H9 (cell line): ENCODE measurements around the gene TAF4. TPM values are rescaled to one million over a fixed set of nuclear protein-coding genes. Genes with fewer than 3 reads are reported as not detected.

Experiments used
- DNase-seq: peaks from one replicate; pipeline ENCODE4 v3.0.0-alpha.2; 2017
- H2AFZ ChIP-seq: one replicate; pipeline ENCODE4 v1.6.1; 2013; ENCODE audit warnings: mild to moderate bottlenecking, low read length, control low read depth, moderate library complexity
- H2AK5ac ChIP-seq: 2 replicates; pipeline ENCODE4 v1.6.1; 2013; ENCODE audit warnings: low read length, control low read depth, mixed read lengths; ENCODE audit not compliant: insufficient read length
- H2BK120ac ChIP-seq: one replicate; pipeline ENCODE4 v1.6.1; 2013; ENCODE audit warnings: low read depth, mild to moderate bottlenecking, low read length, control low read depth, inconsistent platforms; ENCODE audit not compliant: poor library complexity, severe bottlenecking
- H2BK12ac ChIP-seq: 2 replicates; pipeline ENCODE4 v1.6.1; 2013; ENCODE audit warnings: low read length, control low read depth, mixed read lengths, low read depth; ENCODE audit not compliant: insufficient read length
- H2BK15ac ChIP-seq: 2 replicates; pipeline ENCODE4 v1.6.1; 2013; ENCODE audit warnings: low read depth, low read length, control low read depth
- H2BK20ac ChIP-seq: one replicate; pipeline ENCODE4 v1.6.1; 2013; ENCODE audit warnings: low read depth, mild to moderate bottlenecking, low read length, control low read depth, inconsistent platforms; ENCODE audit not compliant: poor library complexity, severe bottlenecking
- H2BK5ac ChIP-seq: 2 replicates; pipeline ENCODE4 v1.6.1; 2013; ENCODE audit warnings: low read length, control low read depth, mixed read lengths; ENCODE audit not compliant: insufficient read length
- H3K14ac ChIP-seq: 2 replicates; pipeline ENCODE4 v1.6.1; 2013; ENCODE audit warnings: low read length, control low read depth; ENCODE audit not compliant: insufficient read depth
- H3K18ac ChIP-seq: 2 replicates; pipeline ENCODE4 v1.6.1; 2013; ENCODE audit warnings: low read depth, mild to moderate bottlenecking, mixed read lengths, low read length, control low read depth; ENCODE audit not compliant: insufficient read length
- H3K23ac ChIP-seq: 2 replicates; pipeline ENCODE4 v1.6.1; 2013; ENCODE audit warnings: low read length, control low read depth, mixed read lengths, low read depth; ENCODE audit not compliant: insufficient read length
- H3K23me2 ChIP-seq: 2 replicates; pipeline ENCODE4 v1.6.1; 2013; ENCODE audit warnings: low read depth, mild to moderate bottlenecking, mixed read lengths, low read length, control low read depth; ENCODE audit not compliant: insufficient read length, poor library complexity, severe bottlenecking
- H3K27ac ChIP-seq: 2 replicates; pipeline ENCODE4 v1.5.1; 2013; ENCODE audit warnings: low read length, control low read depth, mixed read lengths, low read depth; ENCODE audit not compliant: insufficient read length
- H3K27me3 ChIP-seq: 2 replicates; pipeline ENCODE4 v1.6.1; 2013; ENCODE audit warnings: low read length, control low read depth, inconsistent platforms; ENCODE audit not compliant: insufficient read depth
- H3K4ac ChIP-seq: 2 replicates; pipeline ENCODE4 v1.6.1; 2013; ENCODE audit warnings: low read depth, mild to moderate bottlenecking, control low read depth, inconsistent platforms, low read length, moderate library complexity
- H3K4me1 ChIP-seq: 2 replicates; pipeline ENCODE4 v1.6.1; 2013; ENCODE audit warnings: low read length, control low read depth, inconsistent platforms; ENCODE audit not compliant: insufficient read depth
- H3K4me2 ChIP-seq: 2 replicates; pipeline ENCODE4 v1.6.1; 2013; ENCODE audit warnings: low read length, control low read depth, mixed read lengths; ENCODE audit not compliant: insufficient read length, insufficient read depth
- H3K56ac ChIP-seq: 2 replicates; pipeline ENCODE4 v1.6.1; 2013; ENCODE audit warnings: low read depth, mild to moderate bottlenecking, mixed read lengths, low read length, control low read depth; ENCODE audit not compliant: insufficient read length
- H3K79me1 ChIP-seq: 2 replicates; pipeline ENCODE4 v1.6.1; 2013; ENCODE audit warnings: low read depth, mild to moderate bottlenecking, moderate library complexity, low read length, control low read depth, inconsistent platforms; ENCODE audit not compliant: insufficient read depth, poor library complexity, severe bottlenecking
- H3K79me2 ChIP-seq: 2 replicates; pipeline ENCODE4 v1.6.1; 2013; ENCODE audit warnings: low read length, control low read depth, inconsistent platforms; ENCODE audit not compliant: insufficient read depth
- H3K9ac ChIP-seq: 2 replicates; pipeline ENCODE4 v1.6.1; 2013; ENCODE audit warnings: low read length, control low read depth, mixed read lengths; ENCODE audit not compliant: insufficient read length; ENCODE audit errors: extremely low read depth
- H3K9me3 ChIP-seq: one replicate; pipeline ENCODE4 v1.6.1; 2013; ENCODE audit warnings: low read depth, low read length, inconsistent platforms; ENCODE audit not compliant: control insufficient read depth
- H3T11ph ChIP-seq: one replicate; pipeline ENCODE4 v1.6.1; 2013; ENCODE audit warnings: mild to moderate bottlenecking, low read length, control low read depth, inconsistent platforms
- H4K20me1 ChIP-seq: one replicate; pipeline ENCODE4 v1.6.1; 2013; ENCODE audit not compliant: control insufficient read depth, insufficient read length, insufficient read depth
- H4K5ac ChIP-seq: 2 replicates; pipeline ENCODE4 v1.6.1; 2013; ENCODE audit warnings: low read depth, mild to moderate bottlenecking, mixed read lengths, low read length, control low read depth; ENCODE audit not compliant: insufficient read length
- H4K8ac ChIP-seq: replicated peaks from 2 replicates; pipeline ENCODE4 v1.6.1; 2013; ENCODE audit warnings: low read length, control low read depth, mixed read lengths, low read depth; ENCODE audit not compliant: insufficient read length
- H4K91ac ChIP-seq: 2 replicates; pipeline ENCODE4 v1.6.1; 2013; ENCODE audit warnings: low read depth, mild to moderate bottlenecking, moderate library complexity, mixed read lengths, low read length, control low read depth; ENCODE audit not compliant: insufficient read length
- H3K27ac Mint-ChIP-seq, 3 experiments: 2 replicates in 2 of 3; 3 replicates in 1 of 3; pipeline ENCODE4 v1.8.0; 2020 to 2021; ENCODE audit warnings: mixed read lengths in 3 of 3, mild to moderate bottlenecking in 1 of 3, moderate library complexity in 1 of 3
- H3K27me3 Mint-ChIP-seq: 2 replicates; pipeline ENCODE4 v1.8.0; 2021; ENCODE audit warnings: low read depth, mild to moderate bottlenecking, moderate library complexity, mixed read lengths
- H3K36me3 Mint-ChIP-seq, 3 experiments: 2 replicates in 2 of 3; 3 replicates in 1 of 3; pipeline ENCODE4 v1.8.0; 2020 to 2021; ENCODE audit warnings: low read depth in 3 of 3, mixed read lengths in 3 of 3; ENCODE audit not compliant: insufficient read depth in 1 of 3
- H3K4me1 Mint-ChIP-seq, 2 experiments: 2 replicates each; pipeline ENCODE4 v1.8.0; 2020; ENCODE audit warnings: mixed read lengths in 2 of 2
- H3K4me3 Mint-ChIP-seq, 2 experiments: 2 replicates in 1 of 2; 3 replicates in 1 of 2; pipeline ENCODE4 v1.8.0; 2020 to 2021; ENCODE audit warnings: mild to moderate bottlenecking in 2 of 2, mixed read lengths in 2 of 2, moderate library complexity in 1 of 2
- H3K9me3 Mint-ChIP-seq, 2 experiments: 2 replicates in 1 of 2; 3 replicates in 1 of 2; pipeline ENCODE4 v1.8.0; 2020; ENCODE audit warnings: mild to moderate bottlenecking in 2 of 2, mixed read lengths in 2 of 2, moderate library complexity in 1 of 2
- CTCF ChIP-seq: fragments of 200-600 bp; sonication (generic); conservative IDR thresholded peaks from 3 replicates; pipeline ENCODE4 v1.8.0; 2021; ENCODE audit warnings: antibody characterized with exemption, mild to moderate bottlenecking
- WGBS: extraction: QIAGEN DNeasy Blood & Tissue Kit; methylation state at CpG from one replicate; pipeline ENCODE4 v1.1.7; 2013; ENCODE audit warnings: missing lambda C conversion rate, low lambda C conversion rate, mixed read lengths; ENCODE audit not compliant: insufficient read length; ENCODE audit errors: extremely low coverage; 5-methylcytosine and 5-hydroxymethylcytosine counted together
- total RNA-seq: library from RNA; stranded (reverse); gene quantifications from 2 replicates; pipeline ENCODE4 v1.2.1, GENCODE V29; 2021

Gene TAF4
- total RNA-seq, 1 experiment from 2014 or later = 30.8 TPM

GRCh38 chr20:61969806-61970205 is 95.9 kb downstream of the TAF4 start:
- no peak overlapping the region for H2BK20ac ChIP-seq
- H3T11ph ChIP-seq = no peak overlapping the region
- Mint-ChIP-seq H3K4me3 (no peak overlapping the region), H3K4me1 (peaks cover 0 to 16% of the 10 kb centered on the region in 2 experiments; a peak in 2 of 4 replicates), H3K9me3 (no peaks in the 10 kb centered on the region), H3K27ac (no peak overlapping the region), H3K36me3 (peaks cover 20 to 29% (median 25%) of the 10 kb centered on the region in 3 experiments; a peak in 6 of 7 replicates), H3K27me3 (no peaks in the 10 kb centered on the region; the same call in 1 of the 2 replicates)
- no peak overlapping the region for H3K56ac ChIP-seq
- no peak overlapping the region for H2BK15ac ChIP-seq
- no peak overlapping the region for H4K5ac ChIP-seq
- WGBS = no CpG with 5 or more reads among the region's 27 CpGs
- H3K79me2 ChIP-seq = no peaks in the 10 kb centered on the region
- H4K20me1 ChIP-seq = no peaks in the 10 kb centered on the region
- H4K91ac ChIP-seq = no peak overlapping the region
- no peak overlapping the region for H2BK120ac ChIP-seq
- H3K27ac ChIP-seq = no peak overlapping the region
- no peak overlapping the region for H2AFZ ChIP-seq
- peaks cover 2% of the 10 kb centered on the region; the same call in 1 of the 2 replicates for H3K27me3 ChIP-seq
- H3K4ac ChIP-seq = no peak overlapping the region
- no peaks in the 10 kb centered on the region for H3K4me1 ChIP-seq
- no peak overlapping the region for H4K8ac ChIP-seq
- no peak overlapping the region for H3K23ac ChIP-seq
- TF ChIP-seq CTCF = no peak
- no peak overlapping the region for H3K14ac ChIP-seq
- no peak overlapping the region for H3K9ac ChIP-seq
- no peaks in the 10 kb centered on the region for H3K79me1 ChIP-seq
- no peak overlapping the region for H2AK5ac ChIP-seq
- no peak overlapping the region for H3K18ac ChIP-seq
- no peak overlapping the region for H2BK5ac ChIP-seq
- DNase-seq = no peak
- no peaks in the 10 kb centered on the region for H3K9me3 ChIP-seq
- no peaks in the 10 kb centered on the region for H3K23me2 ChIP-seq
- no peak overlapping the region for H3K4me2 ChIP-seq
- no peak overlapping the region for H2BK12ac ChIP-seq
